22Rv1 (cell line): ENCODE results near the gene ABCD2.

Source experiments
- H3K27ac ChIP-seq: fragments of 450-650 bp; 2 replicates; pipeline ENCODE4 v1.5.1; 2017
- ZFX ChIP-seq: fragments of 450-650 bp; IDR thresholded peaks from 2 replicates; pipeline ENCODE4 v1.6.1; 2017; ENCODE audit warnings: antibody characterized with exemption, borderline replicate concordance
- TF ChIP-seq, protein P1 (sequence below): fragments of 450-650 bp; IDR thresholded peaks from 2 replicates; pipeline ENCODE4 v1.5.1; 2017; ENCODE audit warnings: mild to moderate bottlenecking

The ABCD2 gene

DNA sequence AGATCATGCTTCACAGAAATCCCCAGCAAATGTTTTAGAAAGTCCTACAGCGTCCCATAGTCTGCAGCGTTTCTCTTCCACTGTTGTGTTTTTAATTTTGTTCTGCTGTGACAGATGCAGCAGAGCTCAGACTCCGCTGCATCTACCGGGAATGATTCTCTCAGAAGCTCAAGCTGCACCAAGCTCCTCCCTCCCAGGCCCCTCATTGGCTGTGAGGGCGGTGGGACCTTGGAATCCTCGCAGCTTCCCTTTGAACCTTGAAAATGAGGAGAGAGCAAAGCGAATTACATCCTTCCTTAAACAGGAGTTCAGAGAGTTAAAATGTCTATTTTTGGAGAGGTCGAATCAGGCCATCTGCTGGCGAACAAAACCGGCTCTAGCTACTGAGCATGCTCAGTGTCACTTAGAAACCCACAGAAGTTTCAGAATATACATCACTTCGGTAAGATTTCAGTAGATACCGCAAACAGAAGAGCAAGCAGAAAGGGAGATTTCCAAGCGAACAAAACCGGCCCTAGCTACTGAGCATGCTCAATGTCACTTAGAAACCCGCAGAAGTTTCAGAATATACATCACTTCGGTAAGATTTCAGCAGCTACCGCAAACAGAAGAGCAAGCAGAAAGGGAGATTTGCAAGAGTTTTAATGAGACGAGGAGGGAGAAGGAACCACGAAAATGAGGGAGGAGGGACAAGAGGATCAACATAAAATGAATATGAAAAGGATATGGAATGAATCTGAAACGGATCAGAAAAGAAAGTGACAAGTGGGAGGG lies at the start of gene ABCD2:
Gene ABCD2, minus strand, starts transcription at position 144 of the 774 bp plus-strand sequence. CDS start 188 bp downstream, outside the sequence.
- TF ChIP-seq, protein P1, sequence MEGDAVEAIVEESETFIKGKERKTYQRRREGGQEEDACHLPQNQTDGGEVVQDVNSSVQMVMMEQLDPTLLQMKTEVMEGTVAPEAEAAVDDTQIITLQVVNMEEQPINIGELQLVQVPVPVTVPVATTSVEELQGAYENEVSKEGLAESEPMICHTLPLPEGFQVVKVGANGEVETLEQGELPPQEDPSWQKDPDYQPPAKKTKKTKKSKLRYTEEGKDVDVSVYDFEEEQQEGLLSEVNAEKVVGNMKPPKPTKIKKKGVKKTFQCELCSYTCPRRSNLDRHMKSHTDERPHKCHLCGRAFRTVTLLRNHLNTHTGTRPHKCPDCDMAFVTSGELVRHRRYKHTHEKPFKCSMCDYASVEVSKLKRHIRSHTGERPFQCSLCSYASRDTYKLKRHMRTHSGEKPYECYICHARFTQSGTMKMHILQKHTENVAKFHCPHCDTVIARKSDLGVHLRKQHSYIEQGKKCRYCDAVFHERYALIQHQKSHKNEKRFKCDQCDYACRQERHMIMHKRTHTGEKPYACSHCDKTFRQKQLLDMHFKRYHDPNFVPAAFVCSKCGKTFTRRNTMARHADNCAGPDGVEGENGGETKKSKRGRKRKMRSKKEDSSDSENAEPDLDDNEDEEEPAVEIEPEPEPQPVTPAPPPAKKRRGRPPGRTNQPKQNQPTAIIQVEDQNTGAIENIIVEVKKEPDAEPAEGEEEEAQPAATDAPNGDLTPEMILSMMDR, result peak; percentile 47
- no peak for TF ChIP-seq ZFX
- peak within 1 kb of the TSS; percentile 63 for H3K27ac ChIP-seq

DNA sequence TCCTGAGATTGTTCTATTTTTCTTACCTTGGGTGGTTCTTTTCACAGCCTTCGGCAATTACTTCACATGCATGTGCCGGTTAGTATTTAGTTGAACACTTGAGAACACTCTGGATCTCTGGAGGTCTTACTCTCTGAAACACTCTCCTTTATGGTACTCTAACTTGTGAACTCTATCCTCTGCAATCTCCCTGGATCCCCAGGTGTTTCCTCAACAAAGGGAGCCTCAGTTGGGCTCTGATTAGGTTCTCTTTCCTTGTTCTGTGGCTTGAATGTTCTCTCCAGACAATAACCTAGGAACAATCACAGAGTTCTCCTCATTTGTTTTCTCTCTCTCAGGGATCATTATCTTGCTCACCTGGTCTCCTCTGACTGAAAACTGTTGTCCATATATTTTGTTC lies 40.5 kb upstream of the ABCD2 start:
- TF ChIP-seq, protein P1, result no peak
- no peak for TF ChIP-seq ZFX
- H3K27ac ChIP-seq, result no peak overlapping the region

DNA sequence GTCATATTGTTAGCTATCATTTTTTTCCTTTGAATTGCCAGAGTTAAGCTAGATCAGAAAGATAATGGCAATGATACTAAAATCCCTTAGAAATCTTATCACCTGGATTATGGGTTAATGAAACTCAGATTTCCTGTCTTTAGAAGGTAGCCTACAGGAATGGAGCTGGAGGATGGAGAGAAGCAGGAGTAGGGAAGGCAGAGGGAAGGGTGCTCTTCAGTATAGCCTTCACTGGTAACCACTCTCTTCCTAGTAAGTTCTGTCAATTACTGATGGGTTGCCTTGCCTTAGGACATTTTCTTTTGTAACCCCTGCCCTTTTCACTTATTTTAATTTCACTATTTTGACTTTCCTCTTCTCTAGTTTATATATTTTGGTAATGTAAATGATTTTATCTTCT lies 27.8 kb upstream of the ABCD2 start:
- H3K27ac ChIP-seq, result no peak overlapping the region
- no peak for TF ChIP-seq ZFX
- TF ChIP-seq, protein P1, result no peak

DNA sequence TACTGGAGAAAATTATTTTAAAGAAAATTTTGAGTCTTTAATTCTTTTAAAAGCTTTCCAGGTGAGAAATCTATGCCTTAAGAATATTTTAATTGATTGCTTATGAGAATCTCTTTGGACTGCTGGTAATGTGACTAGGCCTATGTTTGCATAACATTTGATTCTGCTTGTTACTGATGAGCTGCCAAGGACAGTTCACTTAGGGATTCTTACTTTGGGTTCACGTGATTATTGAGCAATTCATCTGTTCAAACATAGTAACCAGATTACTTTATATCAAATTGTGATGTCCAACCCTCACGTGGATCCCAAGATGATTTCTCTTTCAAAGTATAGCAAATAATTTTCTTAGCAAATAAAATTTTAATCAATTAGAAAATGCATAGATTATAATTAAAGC lies 27.4 kb upstream of the ABCD2 start:
- no peak overlapping the region for H3K27ac ChIP-seq
- TF ChIP-seq, protein P1, result no peak
- no peak for TF ChIP-seq ZFX

DNA sequence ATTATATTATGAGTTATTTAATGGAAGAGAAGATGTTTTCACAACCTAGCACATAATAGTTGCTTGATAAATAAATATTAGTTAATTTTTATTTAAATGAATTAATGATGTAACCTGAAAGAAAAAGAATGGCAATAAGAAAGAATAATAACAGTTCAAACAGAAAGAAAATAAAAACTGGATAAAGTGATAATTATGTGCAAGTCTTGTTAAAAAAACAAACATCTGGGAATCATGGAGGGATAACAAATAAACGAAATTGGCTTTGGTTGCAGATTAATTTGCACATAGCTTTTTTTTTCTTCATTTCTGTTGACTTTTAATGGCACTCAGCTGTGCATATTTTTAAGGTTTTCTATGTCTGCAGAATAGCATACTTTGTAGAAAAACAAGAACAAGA lies 23.4 kb upstream of the ABCD2 start:
- H3K27ac ChIP-seq, result no peak overlapping the region
- TF ChIP-seq, protein P1, result no peak
- no peak for TF ChIP-seq ZFX

DNA sequence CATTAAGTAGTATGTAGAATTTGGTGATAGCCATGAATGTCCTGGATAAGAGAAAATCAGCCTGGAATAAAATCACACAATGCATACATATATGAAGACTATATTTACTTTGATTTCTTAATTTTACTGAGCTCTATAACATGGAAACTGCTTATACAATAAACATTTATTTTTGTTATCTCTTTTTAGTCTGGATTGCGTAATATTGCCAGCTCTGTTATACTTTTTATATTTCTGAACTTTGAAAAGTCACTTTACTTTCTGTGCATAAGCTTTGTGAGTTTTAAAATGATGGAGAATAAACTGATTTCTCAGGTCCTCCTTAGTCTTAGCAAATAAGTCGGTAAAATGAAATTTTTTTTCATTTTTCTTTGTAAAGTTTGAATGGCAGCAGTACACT lies 19.2 kb upstream of the ABCD2 start:
- no peak for TF ChIP-seq ZFX
- TF ChIP-seq, protein P1, result no peak
- H3K27ac ChIP-seq, result no peak overlapping the region

DNA sequence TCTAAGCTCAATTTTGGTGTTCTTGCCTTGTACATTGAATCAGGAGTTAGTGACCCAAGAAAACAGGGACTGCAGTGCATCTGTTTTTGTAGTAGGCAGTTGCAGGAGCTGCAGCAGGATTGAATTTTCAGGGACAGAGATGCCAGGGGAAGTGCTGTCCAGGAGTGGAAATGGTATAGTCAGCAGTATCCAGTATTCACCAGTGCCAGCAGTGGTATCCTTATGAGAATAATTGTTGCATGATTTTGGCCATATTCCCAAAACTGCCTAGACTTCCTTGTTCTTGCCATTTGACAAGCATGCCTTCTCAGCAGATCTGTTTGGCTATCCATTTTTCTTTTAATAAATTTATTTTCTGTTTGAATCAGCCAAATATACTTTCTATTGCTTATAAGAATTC lies 18.6 kb upstream of the ABCD2 start:
- H3K27ac ChIP-seq, result no peak overlapping the region
- no peak for TF ChIP-seq ZFX
- TF ChIP-seq, protein P1, result no peak
